SIG-M5 treated with dmso at 0.1 percent for 504 hours (cell line): ENCODE measurements around the gene AFF1.

ENCODE experiments used
- DNase-seq: peaks from one replicate; lab custom pipeline; 2025; ENCODE audit not compliant: unreplicated experiment; lab: John Stamatoyannopoulos, UW

Gene AFF1

DNA sequence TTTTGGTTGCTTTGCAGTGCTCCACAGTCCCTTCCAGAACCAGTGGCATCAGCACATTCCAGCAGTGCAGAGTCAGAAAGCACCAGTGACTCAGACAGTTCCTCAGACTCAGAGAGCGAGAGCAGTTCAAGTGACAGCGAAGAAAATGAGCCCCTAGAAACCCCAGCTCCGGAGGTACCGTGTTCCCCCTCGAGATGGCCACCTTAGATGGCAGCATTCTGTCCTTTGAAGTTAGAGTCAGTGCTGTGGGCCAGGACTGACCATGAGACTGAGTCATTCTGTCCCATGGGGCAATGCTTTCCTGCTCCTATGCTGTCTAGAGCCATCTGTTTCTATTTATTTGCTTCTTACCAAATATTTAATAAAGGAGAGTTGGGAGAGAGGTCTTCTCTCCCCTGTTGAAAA, 173.3 kb downstream of the AFF1 start:
- DNase-seq, result no peak

DNA sequence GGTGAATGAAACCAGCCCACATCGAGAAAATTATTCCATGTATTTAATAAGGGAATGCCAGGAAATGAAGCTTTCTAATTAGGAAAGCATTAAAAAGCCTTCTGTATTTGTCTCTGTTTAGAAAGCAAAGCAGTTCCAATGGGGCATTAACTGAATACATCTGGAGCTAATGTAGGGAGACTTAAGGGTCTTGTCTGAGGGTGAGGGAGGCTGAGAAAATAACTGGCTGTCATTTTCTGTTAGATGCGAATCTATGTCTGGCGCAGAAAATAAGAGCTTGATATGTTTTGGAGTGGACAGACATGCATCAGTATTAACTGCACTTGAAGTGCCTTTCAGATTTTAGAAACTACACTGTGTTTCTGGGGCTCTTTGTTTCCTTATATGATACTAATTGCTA, 174.3 kb downstream of the AFF1 start:
- no peak for DNase-seq

DNA sequence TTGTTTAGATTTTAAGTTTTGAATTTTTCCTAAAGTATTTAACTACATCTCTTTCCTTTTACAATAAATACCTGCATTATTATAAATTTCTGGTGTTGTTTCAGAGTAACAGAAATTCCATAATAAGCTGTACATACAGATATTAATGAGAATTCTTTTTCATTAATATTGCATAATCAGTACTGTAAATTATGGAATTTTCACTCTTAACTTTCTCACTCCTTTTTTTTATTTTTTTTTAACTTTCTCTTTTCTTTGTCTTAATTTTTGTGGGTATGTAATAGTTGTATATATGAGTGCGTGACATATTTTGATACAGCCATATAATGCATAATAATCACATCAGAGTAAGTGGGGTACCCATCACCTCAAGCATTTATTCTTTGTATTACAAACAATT, 175.1 kb downstream of the AFF1 start:
- no peak for DNase-seq

DNA sequence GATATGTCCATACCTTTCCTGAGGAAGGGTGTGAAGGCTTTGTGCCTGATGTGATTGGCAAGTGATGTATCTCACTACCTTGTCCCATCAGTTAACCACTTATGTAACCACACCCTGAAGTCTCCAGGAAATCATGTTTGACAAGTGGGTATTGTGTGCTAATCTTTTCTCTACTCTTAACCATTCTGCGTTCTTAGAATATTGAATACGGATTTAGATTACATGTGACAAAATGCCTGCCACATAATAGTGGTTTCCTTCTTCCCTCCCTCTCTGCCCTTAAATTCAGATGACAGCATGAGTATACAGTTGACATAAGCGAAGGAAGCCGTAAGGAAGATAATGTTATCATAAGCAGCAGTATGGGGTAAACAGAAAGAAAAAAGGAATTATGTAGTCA, 177.3 kb downstream of the AFF1 start:
- DNase-seq, result no peak

DNA sequence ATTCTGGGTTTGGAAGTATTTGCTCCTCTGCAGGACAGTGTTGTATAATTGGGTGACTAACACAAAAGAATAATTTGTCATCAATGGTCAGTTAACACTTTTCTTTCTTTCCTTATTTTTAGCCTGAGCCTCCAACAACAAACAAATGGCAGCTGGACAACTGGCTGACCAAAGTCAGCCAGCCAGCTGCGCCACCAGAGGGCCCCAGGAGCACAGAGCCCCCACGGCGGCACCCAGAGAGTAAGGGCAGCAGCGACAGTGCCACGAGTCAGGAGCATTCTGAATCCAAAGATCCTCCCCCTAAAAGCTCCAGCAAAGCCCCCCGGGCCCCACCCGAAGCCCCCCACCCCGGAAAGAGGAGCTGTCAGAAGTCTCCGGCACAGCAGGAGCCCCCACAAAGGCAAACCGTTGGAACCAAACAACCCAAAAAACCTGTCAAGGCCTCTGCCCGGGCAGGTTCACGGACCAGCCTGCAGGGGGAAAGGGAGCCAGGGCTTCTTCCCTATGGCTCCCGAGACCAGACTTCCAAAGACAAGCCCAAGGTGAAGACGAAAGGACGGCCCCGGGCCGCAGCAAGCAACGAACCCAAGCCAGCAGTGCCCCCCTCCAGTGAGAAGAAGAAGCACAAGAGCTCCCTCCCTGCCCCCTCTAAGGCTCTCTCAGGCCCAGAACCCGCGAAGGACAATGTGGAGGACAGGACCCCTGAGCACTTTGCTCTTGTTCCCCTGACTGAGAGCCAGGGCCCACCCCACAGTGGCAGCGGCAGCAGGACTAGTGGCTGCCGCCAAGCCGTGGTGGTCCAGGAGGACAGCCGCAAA, 179.6 kb downstream of the AFF1 start:
- no peak for DNase-seq

DNA sequence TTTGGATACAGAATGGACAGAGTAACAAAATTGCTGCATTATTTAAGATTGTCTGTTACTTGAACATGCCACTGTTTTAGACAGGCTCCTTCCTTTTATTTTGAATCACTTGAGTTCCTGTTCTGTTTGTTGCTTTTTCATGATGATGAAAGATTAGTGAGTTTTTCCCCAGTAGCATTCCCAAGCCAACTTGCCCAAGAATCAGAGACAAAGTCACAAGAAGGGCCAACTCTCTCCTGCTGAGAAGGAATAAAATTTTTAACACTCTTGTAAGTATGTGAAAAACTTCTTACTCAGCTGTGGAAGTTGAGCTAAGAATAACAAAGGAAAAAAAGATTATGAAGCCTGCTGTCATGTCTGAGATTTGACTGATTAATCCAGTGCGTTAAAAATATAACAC, 181.4 kb downstream of the AFF1 start:
- no peak for DNase-seq

DNA sequence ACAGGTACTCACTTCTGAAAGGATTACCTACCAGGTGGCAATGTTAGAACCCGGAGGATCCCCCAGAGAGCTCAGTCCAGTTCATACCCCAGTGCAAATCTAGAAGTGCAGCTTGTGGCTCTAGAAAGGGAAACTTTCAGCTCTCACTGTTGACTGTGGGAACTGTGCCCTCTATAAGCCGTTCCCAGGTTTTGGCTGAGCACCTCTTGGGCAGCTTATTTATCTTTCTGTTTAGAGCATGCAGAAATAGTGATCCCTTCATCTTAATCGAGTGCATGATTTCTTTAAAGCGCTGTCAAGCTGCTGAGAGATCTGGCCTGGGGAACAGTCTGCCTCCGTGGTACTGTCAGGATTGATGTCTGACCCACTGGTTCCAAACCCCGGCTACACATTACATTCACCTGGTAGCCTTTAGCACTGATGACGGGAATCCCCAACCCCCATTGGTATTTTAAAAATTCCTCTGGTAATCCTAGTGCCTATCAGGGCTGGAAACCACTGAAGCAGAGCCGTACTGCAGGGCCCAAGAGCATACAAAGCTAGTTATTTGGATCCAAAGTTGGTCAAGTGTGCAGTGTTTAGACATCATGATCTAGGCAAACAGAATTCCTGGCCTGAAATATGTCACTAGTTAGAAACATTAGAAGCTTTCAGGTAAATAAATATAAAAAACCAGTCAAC, 182.4 kb downstream of the AFF1 start:
- no peak for DNase-seq

DNA sequence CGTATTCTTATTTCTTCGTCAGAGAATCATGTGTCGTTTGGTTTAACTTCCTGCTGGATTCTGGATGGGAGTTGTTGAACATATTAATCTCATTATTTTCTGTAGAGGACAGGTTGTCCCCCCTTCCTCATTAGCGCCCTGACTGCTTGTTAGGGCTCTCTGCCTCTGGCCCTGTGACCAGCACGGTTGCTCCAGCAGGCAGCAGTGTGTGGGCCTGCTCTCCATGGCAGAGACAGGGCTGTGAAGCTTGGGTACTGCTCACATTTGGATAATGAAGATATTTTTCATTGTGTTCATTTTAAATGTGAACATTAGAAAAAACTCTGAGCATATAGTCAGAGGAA, 182.9 kb downstream of the AFF1 start:
- DNase-seq, result no peak

DNA sequence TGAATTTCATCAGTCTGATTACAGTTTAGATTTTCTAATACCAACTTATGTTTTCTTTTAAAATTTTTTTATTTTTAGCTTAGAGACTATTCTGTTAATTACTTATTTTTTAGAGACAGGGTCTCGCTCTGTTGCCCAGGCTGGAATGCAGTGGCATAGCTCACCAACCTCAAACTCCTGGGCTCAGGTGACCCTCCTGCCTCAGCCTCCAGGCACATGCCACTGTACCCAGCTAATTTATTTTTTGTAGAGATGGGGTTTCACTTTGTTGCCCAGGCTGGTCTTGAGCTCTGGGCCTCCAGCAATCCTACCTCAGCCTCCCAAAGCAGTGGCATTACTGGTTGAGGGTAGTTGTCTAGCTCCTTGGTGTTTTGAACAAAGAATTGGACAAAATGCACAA, 183.6 kb downstream of the AFF1 start:
- no peak for DNase-seq

DNA sequence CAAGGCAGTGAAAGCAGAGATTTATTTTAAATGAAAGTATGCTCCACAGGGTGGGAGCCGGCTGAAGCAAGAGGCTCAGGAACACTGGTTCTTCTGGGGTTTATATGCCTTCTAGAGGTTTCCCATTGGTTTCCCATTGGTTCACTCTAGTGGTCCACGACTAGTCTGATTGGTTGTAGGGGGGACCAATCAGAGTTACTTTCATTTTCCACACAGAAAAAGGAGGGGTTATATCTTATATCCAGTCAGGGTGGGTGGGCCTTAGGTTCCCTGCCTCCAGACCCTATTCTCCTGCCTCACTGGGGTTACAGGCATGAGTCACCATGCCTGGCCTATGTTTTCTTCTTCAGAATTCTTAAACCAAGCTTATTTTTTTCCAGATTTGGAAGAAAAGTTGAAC, 184.0 kb downstream of the AFF1 start:
- DNase-seq, result no peak

DNA sequence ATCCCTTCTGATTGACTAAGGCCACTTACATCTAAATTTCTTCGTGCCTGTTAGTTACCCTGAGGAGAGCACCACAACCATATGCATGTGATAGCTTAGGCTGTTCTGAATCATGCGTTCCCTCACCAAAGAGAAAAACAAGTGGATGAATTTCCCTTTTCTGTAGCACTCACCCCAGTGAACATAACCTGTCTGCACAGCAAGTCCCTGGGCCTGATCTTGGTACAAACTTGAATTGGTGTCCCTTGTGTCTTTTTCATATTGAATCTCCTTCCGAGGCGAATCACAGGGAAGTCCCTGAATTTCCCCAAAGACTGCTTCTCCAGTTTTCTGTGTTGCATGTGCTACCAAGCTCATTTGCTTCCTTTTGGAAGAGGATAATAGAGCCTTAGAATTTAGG, 185.2 kb downstream of the AFF1 start:
- DNase-seq, result no peak

DNA sequence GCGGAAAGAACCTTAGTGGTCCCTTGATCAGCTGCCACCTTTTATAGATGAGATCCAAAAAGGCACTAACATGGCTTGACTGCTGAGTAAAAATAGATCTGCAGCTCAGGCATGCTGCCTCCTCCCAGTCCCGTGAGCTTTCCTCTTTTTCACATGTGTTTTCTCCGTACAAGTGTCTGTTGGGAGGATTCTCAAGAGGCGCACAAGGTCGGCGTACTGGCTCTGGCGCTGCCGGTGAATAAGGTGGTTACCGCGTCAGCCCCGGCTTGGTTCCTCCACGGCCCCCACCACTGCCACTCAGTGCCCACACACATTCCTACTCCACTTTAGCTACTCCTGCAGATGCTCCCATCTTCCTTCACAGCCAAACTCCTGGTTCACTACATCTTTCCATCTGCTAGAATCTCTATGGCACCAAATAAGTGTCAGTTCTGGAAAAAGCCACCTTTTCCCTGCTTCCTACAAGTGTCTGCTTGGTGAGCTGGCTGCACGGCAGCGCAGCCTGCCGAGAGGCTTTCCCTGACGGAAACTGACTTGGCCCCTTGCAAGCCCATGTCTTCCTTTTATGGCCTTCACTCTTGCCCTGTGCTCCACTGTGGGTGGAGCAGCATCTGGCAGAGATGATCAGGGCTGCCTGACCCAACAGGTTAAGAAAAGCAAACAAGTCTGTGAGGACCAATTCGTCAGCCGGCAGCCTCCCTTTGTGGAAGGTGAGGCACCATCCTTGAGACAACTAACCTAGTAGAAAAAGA, 185.8 kb downstream of the AFF1 start:
- DNase-seq, result no peak

DNA sequence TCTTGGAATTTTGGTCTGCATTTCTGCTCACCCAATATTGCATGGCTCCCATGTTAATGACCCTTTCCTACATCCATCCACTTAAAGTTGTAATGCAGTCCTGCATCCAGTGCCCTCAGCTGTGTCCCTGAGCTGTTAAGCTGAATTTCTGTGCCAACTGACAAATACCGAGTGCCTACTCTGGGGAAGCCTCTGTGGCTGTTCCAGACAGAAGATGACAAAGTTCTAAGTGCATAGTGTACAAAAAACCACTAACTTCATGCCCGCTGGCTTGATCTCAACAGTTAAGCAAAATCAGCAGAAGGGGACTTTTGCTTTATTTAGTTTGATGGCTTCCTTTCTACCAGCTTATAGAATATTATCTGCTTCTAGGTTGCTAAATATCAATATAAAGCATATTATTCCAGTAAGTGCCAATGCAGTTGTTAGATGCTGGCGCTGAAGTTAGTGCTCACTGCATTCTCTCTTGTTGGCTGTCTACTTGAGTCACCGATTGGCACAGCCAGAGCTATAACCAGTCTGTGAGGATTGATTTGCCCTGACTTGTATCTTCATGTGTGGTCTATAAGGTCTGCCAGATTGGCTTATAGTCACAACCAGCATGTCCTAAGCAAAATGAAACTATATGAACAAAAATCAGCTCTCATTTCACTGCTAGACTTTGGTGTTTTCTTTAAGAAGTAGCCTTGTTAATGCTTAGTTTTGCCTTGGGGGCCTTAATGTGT, 186.7 kb downstream of the AFF1 start:
- no peak for DNase-seq

DNA sequence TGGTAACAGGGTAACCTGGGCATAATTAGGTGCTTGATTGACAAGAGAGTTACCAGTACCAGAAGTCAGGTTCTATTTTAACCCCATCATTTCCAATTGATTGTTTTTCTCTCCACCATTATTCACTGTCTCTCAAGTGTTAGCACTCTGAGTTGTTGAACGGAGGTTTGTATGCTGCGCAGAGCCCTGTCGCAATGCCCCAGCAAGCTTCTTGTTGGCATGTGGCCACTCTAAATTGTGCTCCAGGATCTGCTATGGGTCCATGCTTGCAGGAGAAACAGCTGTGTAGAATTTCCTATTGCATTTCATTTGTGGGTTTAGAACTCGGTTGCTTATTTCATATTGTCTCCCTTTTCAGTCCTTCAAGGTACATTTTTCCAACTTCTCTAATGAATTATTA, 187.4 kb downstream of the AFF1 start:
- DNase-seq, result no peak

DNA sequence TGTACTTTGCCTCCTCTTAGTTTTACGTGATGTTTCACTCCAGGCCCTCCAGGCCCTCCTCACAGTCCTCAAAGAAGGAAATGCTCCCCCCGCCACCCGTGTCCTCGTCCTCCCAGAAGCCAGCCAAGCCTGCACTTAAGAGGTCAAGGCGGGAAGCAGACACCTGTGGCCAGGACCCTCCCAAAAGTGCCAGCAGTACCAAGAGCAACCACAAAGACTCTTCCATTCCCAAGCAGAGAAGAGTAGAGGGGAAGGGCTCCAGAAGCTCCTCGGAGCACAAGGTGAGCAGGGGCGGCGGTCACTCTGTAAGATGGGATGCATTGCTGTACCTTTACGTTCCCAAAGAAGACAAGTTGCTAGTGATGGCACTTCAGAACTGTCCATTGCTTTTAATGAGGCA, 191.2 kb downstream of the AFF1 start:
- no peak for DNase-seq

DNA sequence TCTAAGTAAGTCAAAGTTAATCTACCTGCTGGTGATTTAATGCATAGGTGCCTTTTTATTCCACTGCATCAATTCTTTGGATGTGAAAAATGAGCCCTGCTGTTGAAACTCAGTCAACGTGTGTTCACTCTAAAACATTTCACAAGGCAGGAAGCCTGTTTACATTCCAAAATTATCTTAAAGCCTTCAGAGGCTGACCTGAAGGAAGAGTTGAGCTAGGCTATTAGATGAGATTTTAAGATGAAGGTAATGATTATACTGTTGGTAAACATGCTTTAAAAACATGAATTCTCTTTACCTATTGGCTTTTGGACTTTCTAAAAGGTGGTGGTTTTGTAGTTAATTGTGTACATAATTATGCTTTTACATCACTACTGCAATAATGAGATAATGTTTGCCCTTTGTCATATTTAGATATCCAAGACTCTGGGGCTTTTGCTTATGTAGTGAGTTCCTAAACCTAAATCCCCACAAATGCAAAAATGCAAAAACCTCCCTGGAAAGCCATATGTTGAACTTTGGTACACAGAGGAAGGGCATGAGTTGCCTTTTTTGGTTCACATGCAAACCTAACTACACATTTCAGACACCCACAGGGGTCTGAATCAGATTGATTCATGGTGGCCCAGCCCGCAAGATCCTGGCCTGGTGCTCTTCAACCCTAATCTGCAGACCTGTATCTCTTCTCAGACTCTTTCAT, 193.3 kb downstream of the AFF1 start:
- no peak for DNase-seq

DNA sequence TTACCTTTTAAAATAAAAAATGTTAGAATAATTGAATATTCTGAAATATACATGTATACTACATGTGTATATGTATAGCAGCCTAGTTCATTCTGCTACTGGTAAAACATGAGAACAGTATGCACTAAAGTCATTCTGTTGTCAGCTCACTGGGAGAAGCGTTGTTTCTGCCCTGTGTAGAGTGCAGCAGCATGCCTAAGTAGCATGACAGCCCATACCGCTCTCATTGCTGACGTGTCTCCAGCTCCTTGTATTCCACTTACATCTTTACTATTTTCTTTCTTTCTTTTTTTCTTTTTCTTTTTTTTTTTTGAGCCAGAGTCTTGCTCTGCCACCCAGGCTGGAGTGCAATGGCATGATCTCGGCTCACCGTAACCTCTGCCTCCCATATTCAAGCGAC, 194.9 kb downstream of the AFF1 start:
- DNase-seq, result no peak

DNA sequence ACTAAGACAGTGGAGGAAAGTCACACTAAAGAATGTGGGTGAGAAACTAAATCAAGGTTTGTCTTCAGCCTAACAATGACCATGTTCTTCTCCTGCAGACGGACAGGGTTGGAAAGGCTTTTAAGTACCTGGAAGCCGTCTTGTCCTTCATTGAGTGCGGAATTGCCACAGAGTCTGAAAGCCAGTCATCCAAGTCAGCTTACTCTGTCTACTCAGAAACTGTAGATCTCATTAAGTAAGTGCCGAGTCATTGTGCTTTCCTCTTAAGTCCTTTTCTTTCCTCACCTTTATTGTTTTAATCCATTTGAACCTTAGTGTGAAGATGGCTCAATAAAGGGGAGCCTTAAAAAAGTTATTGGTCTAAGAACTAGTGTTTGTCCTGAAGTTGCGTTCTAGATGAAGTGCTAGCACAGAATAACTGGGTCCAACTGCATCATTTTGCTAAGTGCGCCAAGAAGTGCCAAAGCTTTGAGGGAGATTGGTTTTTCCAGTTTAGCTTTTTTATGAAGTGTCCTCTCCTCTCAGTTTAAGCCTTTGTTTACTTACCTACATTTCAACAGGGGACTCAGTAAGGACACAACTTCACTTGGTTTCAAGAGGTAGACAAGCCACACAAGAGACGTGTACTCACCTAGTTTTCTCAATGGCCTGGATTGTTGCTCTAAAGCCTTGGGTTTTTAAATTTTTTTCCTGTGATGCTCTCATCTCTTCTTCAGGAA, 196.3 kb downstream of the AFF1 start:
- DNase-seq, result no peak

DNA sequence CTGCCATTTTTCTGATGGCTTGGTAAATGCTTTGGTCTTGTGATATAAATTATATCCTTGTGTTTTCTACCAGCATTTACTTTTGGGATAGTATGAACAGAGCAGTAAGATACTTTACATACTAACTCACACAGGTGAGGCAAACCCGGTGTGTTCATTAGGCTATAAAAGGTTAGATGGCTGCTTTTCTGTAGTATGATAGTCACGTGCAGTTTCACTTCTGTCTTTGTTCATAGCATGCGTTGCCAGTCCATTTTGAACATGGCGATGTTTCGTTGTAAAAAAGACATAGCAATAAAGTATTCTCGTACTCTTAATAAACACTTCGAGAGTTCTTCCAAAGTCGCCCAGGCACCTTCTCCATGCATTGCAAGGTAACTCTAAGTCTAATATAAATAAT, 197.2 kb downstream of the AFF1 start:
- no peak for DNase-seq

DNA sequence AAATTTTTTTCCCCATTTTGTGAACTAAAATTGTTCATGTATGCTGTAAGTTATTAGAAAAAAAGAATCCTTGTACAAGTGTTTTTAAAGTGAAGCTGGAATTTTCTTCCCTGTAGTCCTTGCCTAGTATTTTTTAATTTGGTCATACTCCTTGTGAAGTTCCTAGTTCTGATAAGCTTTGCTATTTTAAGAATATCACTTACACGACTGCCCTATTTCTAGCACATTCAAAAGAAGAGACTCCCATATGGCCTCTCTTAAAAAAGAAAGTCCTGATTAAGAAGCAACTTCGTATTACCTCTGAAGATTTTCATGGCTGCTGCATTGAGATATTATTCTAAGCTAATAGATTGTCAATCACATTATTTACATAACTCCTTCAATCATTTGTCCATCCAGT, 198.4 kb downstream of the AFF1 start:
- no peak for DNase-seq
